Hematopoietic multipotent progenitor cell treated with erythropoietin and hydrocortisone succinate and interleukin-3 and kit ligand, for 8 days (in vitro differentiated cells): ENCODE results near the gene KRT38.
A peak's percentile ranks its signal among the peaks of the same experiment; 100 is the strongest.
"Not testable (repeated sequence)": the region's sequence is repeated elsewhere in the genome, so short reads cannot be mapped to it uniquely, and the experiment has no call there.

ENCODE experiments used
- DNase-seq: peaks from one replicate; pipeline ENCODE4 v3.0.0-alpha.2; 2015

Gene KRT38

GRCh38 chr17:41420134-41420533 lies 20.6 kb downstream of the KRT38 start:
- DNase-seq: no peak

GRCh38 chr17:41419716-41420115 lies 21.1 kb downstream of the KRT38 start:
- DNase-seq: no peak

DNA sequence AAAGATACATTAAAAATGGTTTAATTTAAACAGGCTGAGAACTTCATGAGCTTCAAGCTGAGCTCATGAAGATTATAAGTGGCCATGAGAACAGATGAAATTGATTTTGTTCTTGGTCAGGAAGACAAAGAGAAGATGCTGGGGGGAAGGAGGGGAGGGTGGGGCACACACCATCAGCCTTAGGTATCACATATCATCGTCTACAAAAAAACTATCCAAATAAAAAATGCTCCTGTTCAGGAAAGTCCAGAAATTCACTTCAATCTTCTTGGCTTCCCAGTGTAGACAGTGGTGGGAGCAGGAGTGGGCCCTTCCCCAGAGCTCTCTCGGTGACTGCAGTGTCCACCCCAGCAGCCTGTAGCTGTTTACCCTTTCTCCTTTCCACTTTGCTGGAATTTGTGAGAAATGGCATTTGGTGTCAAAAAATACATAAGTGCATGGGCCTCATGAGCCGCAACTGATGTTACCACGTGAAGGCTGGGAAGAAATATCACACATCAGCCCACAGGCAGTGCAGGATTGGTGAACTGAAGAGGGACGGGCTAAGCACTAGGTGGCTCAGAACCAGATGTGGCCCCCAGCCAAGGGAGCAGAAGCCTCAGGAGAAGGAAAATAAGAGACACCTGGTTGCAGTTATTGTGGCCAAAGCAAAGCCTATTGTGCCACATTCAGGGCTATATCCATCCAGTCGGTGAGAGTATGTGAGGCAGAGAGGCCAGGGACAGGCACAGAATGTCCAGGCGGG lies 22.5 kb downstream of the KRT38 start:
- no peak for DNase-seq

DNA sequence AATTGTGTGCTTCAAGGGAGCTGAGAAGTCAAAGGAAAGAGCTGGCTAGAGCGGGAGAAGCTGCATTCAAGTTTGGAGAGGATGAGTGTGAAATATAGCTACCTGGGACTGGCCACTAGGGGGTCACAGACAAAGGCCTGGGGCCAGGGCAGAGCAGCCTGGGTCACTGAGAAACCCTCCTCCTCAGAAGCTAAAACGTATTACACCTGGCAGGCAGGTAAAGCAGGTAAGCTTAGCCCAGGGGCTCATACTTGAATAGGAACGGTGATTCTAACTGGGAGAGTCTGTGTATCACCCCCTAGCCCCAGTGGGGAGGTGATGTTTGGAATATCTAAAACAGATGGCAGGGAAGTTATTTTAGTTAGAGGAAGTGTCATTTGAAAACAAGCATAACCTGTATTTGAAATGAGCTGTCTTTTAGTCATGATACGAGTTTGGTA lies 23.2 kb downstream of the KRT38 start:
- DNase-seq: peak; percentile 2

DNA sequence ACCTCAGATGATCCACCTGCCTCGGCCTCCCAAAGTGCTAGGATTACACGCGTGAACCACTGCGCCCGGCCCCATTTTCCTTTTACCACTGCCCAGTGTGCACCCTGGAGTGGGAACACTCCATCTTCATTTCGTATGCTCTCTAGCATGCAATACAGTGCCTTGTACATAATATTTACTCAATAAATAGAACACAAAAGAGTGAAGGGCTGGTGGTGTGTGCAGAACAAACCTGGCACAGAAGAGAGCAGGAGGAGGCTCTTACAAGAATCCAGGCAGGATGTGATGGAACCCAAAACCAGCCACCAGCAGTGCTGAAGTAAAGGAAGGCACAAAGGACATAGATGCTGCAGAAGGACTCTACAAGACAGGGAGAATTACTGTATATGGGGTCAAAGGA lies 23.7 kb downstream of the KRT38 start:
- DNase-seq: no peak

GRCh38 chr17:41416479-41416878 lies 24.3 kb downstream of the KRT38 start:
- DNase-seq: no peak

DNA sequence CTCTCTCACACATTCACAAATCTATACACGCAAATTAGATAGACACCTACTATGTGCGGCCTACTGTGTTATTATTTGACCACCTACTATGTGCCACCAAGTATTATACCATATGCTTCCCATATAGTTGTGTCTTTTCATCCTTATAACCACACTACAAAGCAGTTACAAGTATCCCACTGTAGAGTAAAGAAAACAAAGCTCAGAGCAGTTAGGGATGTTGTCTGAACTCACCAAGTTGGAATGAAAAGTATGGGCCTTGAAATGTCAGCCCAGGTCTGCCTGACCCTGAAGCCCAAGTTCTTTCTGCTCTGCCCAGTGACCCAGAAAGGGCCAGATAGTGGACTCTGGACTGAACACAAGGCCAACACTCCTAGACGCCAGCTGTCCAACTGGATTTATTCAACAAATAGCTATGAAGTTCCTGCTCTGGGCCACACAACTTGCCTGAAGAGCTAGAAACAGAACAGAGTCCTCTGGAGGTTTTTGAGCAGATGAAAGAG lies 24.9 kb downstream of the KRT38 start:
- no peak for DNase-seq

DNA sequence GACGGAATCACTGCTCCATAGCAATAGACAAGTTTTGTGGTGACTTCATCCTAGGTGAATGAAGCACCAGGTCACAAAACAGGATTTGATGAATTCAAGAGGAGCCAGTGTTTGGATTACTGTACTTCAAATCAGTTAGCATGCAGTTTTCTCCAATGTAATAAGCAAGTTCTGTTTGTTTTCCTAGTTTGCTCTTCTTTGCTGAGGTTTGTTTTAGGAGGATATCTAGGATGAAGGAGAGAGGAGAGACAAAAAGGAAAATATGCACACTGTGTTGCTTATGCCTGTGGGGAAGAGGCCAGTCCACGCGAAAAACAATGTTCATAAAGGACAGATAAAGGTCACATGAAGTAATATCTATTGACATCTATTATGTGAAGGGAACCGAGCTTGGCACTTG lies 25.4 kb downstream of the KRT38 start:
- no peak for DNase-seq

GRCh38 chr17:41413982-41414381 lies 26.8 kb downstream of the KRT38 start:
- no peak for DNase-seq

GRCh38 chr17:41413353-41413957 lies 27.3 kb downstream of the KRT38 start:
- DNase-seq: no peak

DNA sequence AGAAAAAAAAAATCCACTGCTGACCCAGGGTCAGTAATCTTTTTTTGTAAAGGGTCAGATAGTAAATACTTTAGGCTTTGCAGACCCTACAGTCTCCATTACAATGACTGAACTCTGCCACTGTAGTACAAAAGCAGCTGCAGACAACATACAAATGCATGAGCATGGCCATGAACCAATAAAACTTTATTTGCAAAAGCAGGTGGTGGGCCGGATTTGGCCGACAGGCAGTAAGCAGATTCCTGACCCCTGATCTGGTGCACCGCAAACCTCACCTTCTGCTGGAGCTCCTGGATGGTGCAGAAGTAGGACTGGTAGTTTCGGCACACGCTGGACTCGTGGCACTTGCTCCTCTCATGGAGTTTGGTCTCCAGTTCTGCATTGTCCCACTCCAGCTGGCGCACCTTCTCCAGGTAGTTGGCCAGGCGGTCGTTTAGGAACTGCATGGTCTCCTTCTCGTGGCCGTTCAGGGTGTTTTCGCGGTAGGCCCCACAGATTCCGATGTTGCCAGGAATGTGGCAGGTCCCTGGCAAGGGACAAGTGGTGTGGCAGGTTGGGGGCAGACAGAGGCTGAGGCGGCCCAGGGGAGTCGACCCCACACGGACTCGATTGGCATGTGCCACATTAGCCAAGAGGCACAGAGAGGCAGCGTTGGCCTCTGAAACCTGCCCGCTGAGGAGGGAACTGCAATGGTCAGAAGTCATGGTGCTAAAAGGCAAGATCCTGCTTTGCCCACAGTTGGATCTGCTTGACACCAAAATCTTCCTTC lies 29.5 kb downstream of the KRT38 start:
- no peak for DNase-seq

- no peak for DNase-seq
Measured at GRCh38 chr17:41407226-41407625, 33.6 kb downstream of the KRT38 start.

- DNase-seq: no peak
Measured at GRCh38 chr17:41406205-41406604, 34.6 kb downstream of the KRT38 start.

DNA sequence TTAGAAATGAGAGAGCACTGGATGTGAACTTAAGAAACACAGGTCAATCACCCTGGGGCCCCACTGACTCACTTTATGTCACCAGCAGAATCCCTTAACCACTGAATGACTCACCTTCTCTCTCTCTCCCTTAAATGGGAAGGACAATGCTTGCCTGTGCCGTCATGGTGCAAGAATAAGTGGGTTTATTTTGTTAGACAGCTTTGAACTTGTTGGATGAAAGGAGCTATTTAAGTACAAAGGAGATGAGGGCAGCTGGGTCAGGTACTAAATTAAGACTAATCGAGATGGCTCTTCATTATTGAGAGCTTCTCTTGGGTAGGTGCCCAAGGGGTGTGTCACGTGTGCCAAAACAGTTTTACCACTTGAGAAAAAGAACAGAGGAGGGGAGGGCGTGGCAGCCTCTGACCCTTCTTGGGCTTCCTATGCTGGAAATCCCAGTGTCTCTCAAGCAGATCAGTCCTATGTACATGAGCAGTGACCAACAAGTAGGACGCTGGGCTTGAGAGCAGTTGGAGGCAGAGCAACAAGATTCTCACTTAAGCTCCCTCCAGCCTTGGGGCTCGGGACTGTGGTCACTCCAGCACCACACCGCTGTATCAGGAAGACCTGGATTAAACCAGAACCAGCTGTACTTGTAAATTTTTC lies 36.6 kb downstream of the KRT38 start:
- no peak for DNase-seq

DNA sequence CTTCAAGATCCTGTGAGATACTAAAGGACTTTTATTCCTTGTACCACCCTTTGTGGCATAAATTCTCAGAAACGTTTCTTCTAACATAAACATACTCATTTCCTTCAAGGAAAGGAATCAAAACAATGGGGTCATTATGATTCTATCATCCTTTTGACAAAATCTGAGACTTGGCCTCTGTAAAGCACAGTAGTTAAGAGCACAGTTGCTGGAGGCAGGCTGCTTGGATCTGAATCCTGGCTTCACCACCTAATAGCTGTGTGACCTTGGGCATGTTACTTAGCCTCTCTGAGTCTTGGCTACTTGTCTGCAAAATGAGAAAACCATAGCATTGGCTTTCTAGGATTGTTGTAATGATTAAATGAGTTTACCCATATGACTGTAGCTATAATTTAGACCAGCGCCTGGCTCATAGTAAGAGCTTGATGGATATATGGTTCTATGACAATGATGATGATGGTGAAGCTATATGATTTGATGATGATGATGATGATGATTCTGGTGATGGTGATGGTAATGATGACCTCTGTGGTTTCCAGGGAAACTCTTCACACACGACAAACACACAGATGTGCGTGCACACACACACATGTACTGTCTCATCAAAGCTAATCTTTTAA lies 37.3 kb downstream of the KRT38 start:
- DNase-seq: no peak

DNA sequence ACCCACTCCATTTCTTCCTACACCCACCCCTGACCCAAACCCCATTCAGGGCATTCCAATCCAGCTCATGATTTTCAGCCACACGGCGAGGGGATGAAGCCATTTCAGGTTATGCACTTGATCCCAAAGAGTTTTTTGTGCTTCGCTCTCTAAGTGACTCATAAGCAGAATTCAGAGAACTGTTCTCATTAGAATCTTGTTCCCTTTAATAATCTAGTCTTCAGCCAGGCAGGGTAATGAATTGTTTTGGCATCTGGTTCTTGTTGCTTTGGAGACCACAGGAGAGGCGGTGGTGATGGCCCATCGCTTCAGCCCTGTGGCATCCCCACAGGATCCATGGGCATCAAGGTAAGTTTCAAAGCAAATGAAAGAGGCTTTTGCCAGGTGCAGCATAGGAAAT lies 38.6 kb downstream of the KRT38 start:
- no peak for DNase-seq

- no peak for DNase-seq
Measured at GRCh38 chr17:41396996-41397660, 43.7 kb downstream of the KRT38 start, which contains the start of gene KRT31. Gene KRT31, minus strand, starts transcription at chr17:41397608. Its CDS starts 69 bp downstream, at chr17:41397539.

DNA sequence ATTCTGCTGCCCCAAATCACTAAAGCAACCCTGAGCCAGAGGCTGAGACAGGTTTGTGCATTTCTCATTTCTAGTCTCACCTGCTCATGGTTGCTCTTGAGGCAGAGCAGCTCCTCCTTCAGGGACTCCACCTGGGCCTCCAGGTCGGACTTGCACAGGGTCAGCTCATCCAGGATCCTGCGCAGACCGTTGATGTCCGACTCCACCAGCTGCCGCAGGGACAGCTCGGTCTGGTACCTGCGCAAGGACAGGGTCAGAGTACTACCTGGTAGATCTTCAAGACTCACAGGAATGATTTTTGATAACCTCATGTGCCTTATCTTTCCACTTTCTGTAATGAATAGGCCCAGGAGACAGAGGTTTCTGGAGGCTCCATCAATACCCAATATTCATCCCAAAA lies 44.4 kb downstream of the KRT38 start:
- no peak for DNase-seq

DNA sequence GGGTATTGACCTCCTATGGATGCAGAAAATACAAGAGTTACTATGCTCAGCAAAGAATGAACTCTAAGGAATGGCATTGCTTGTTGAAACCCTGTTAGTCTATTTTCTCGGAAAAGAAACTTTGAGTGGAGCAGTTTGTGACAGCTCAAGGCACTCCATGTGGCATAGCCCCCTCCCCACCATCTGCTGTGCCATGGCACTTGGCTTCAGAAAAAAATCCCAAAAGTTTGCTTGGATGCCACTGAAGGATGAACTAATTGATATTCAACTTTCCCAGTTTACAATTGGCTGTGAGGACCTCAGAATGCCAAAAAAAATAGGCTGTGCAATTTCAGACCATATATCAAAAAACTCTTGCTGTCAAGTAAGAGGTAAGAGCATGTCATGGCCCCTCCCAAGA lies 45.2 kb downstream of the KRT38 start:
- no peak for DNase-seq

GRCh38 chr17:41395044-41395443 lies 45.7 kb downstream of the KRT38 start:
- not testable (repeated sequence) for DNase-seq

- no peak for DNase-seq
Measured at GRCh38 chr17:41394254-41394996, 46.4 kb downstream of the KRT38 start.
